ENCODE results near the gene KIAA1217.

The KIAA1217 gene

GRCh38 chr10:24209432-24209771 lies 464 bp downstream of the KIAA1217 start:
- Histone ChIP-seq H3K4me1 (ENCODE audit: insufficient read depth, low read length, poor library complexity, severe bottlenecking) (no peaks in the 10 kb centered on the region), H3K79me2 (ENCODE audit: insufficient read depth, low read length) (no peaks in the 10 kb centered on the region), H3K9me3 (ENCODE audit: insufficient read depth, low read depth, low read length) (no peaks in the 10 kb centered on the region), H4K20me1 (ENCODE audit: insufficient read depth, low read length, poor library complexity, severe bottlenecking) (no peaks in the 10 kb centered on the region), H3K4me3 (ENCODE audit: low read length, poor library complexity, severe bottlenecking) (no peak overlapping the region), H3K9me2 (replicated peaks; ENCODE audit: low read depth, low read length) (no peaks in the 10 kb centered on the region), H3K36me3 (ENCODE audit: insufficient read depth, low read length) (no peaks in the 10 kb centered on the region), H3K4me2 (ENCODE audit: low read depth, low read length, poor library complexity, severe bottlenecking) (no peak overlapping the region), H2AFZ (ENCODE audit: low read length) (no peak overlapping the region), H3K9ac (ENCODE audit: low read depth, low read length, poor library complexity, severe bottlenecking) (no peak overlapping the region), H3K27me3 (ENCODE audit: insufficient read depth, low read length, poor library complexity, severe bottlenecking) (no peaks in the 10 kb centered on the region), H3F3A (ENCODE audit: low read depth) (no peaks in the 10 kb centered on the region)
- TF ChIP-seq EZH2phosphoT487 (IDR thresholded peaks at IDR 0.05; ENCODE audit: borderline replicate concordance) (no peak), CTCF (conservative IDR thresholded peaks at IDR 0.05; ENCODE audit: low read length) (no peak)

- no peak overlapping the region for H3K4me3 ChIP-seq (ENCODE audit: low read length, poor library complexity, severe bottlenecking)
- no peak overlapping the region for H3K9ac ChIP-seq (ENCODE audit: low read depth, low read length, poor library complexity, severe bottlenecking)
- no peak overlapping the region for H3K4me2 ChIP-seq (ENCODE audit: low read depth, low read length, poor library complexity, severe bottlenecking)
- H3K9me2 ChIP-seq (replicated peaks; ENCODE audit: low read depth, low read length) = no peaks in the 10 kb centered on the region
- H3K9me3 ChIP-seq (ENCODE audit: insufficient read depth, low read depth, low read length) = no peaks in the 10 kb centered on the region
- H4K20me1 ChIP-seq (ENCODE audit: insufficient read depth, low read length, poor library complexity, severe bottlenecking) = no peaks in the 10 kb centered on the region
- H3K79me2 ChIP-seq (ENCODE audit: insufficient read depth, low read length) = no peaks in the 10 kb centered on the region
- no peaks in the 10 kb centered on the region for H3K4me1 ChIP-seq (ENCODE audit: insufficient read depth, low read length, poor library complexity, severe bottlenecking)
- no peaks in the 10 kb centered on the region for H3K36me3 ChIP-seq (ENCODE audit: insufficient read depth, low read length)
- H3F3A ChIP-seq (ENCODE audit: low read depth) = no peaks in the 10 kb centered on the region
- no peak overlapping the region for H2AFZ ChIP-seq (ENCODE audit: low read length)
- no peaks in the 10 kb centered on the region for H3K27me3 ChIP-seq (ENCODE audit: insufficient read depth, low read length, poor library complexity, severe bottlenecking)
- no peak for TF ChIP-seq CTCF (conservative IDR thresholded peaks at IDR 0.05; ENCODE audit: low read length)
These were observed 1.1 kb downstream of the KIAA1217 start for GRCh38 chr10:24209946-24210491.

GRCh38 chr10:24210501-24210900 lies 1.6 kb downstream of the KIAA1217 start:
- no peaks in the 10 kb centered on the region for H4K20me1 ChIP-seq (ENCODE audit: insufficient read depth, low read length, poor library complexity, severe bottlenecking)
- H2AFZ ChIP-seq (ENCODE audit: low read length) = no peak overlapping the region
- no peak overlapping the region for H3K9ac ChIP-seq (ENCODE audit: low read depth, low read length, poor library complexity, severe bottlenecking)
- no peaks in the 10 kb centered on the region for H3K9me2 ChIP-seq (replicated peaks; ENCODE audit: low read depth, low read length)
- no peaks in the 10 kb centered on the region for H3K36me3 ChIP-seq (ENCODE audit: insufficient read depth, low read length)
- no peak overlapping the region for H3K4me3 ChIP-seq (ENCODE audit: low read length, poor library complexity, severe bottlenecking)
- H3K9me3 ChIP-seq (ENCODE audit: insufficient read depth, low read depth, low read length) = no peaks in the 10 kb centered on the region
- H3K27me3 ChIP-seq (ENCODE audit: insufficient read depth, low read length, poor library complexity, severe bottlenecking) = no peaks in the 10 kb centered on the region
- no peaks in the 10 kb centered on the region for H3F3A ChIP-seq (ENCODE audit: low read depth)
- H3K4me1 ChIP-seq (ENCODE audit: insufficient read depth, low read length, poor library complexity, severe bottlenecking) = no peaks in the 10 kb centered on the region
- no peak overlapping the region for H3K4me2 ChIP-seq (ENCODE audit: low read depth, low read length, poor library complexity, severe bottlenecking)
- no peak for TF ChIP-seq EZH2phosphoT487 (IDR thresholded peaks at IDR 0.05; ENCODE audit: borderline replicate concordance)
- TF ChIP-seq CTCF (conservative IDR thresholded peaks at IDR 0.05; ENCODE audit: low read length) = no peak
- no peaks in the 10 kb centered on the region for H3K79me2 ChIP-seq (ENCODE audit: insufficient read depth, low read length)
